ENCODE data around the gene IRS1.

Gene IRS1

GRCh38 chr2:226759768-226760167 lies 39.9 kb downstream of the IRS1 start:
- no peak for DNase-seq
- H3K4me1 ChIP-seq, result no peaks in the 10 kb centered on the region
- no peaks in the 10 kb centered on the region for H3K36me3 ChIP-seq
- H3K4me3 ChIP-seq (ENCODE audit: low read depth, low read length), result no peak overlapping the region
- H3K27me3 ChIP-seq, result no peaks in the 10 kb centered on the region
- no peaks in the 10 kb centered on the region for H3K9me3 ChIP-seq
- no peak for TF ChIP-seq CTCF (IDR thresholded peaks at IDR 0.05; ENCODE audit: low read depth, low read length)

GRCh38 chr2:226758921-226759640 lies 40.5 kb downstream of the IRS1 start:
- DNase-seq, result no peak
- Histone ChIP-seq H3K36me3 (no peaks in the 10 kb centered on the region), H3K4me3 (ENCODE audit: low read depth, low read length) (no peak overlapping the region), H3K9me3 (no peaks in the 10 kb centered on the region), H3K27me3 (no peaks in the 10 kb centered on the region), H3K4me1 (no peaks in the 10 kb centered on the region)
- no peak for TF ChIP-seq CTCF (IDR thresholded peaks at IDR 0.05; ENCODE audit: low read depth, low read length)

GRCh38 chr2:226756131-226756530 lies 43.5 kb downstream of the IRS1 start:
- no peak overlapping the region for H3K4me3 ChIP-seq (ENCODE audit: low read depth, low read length)
- H3K4me1 ChIP-seq, result no peaks in the 10 kb centered on the region
- H3K9me3 ChIP-seq, result no peaks in the 10 kb centered on the region
- no peaks in the 10 kb centered on the region for H3K36me3 ChIP-seq
- no peak for TF ChIP-seq CTCF (IDR thresholded peaks at IDR 0.05; ENCODE audit: low read depth, low read length)
- no peak for DNase-seq
- no peaks in the 10 kb centered on the region for H3K27me3 ChIP-seq

- no peaks in the 10 kb centered on the region for H3K36me3 ChIP-seq
- no peak overlapping the region for H3K4me3 ChIP-seq (ENCODE audit: low read depth, low read length)
- H3K27me3 ChIP-seq, result no peaks in the 10 kb centered on the region
- no peaks in the 10 kb centered on the region for H3K9me3 ChIP-seq
- H3K4me1 ChIP-seq, result no peaks in the 10 kb centered on the region
- DNase-seq, result no peak
- TF ChIP-seq CTCF (IDR thresholded peaks at IDR 0.05; ENCODE audit: low read depth, low read length), result no peak
Measured at GRCh38 chr2:226755631-226756030, 44.0 kb downstream of the IRS1 start.

- H3K4me1 ChIP-seq, result no peaks in the 10 kb centered on the region
- H3K9me3 ChIP-seq, result no peaks in the 10 kb centered on the region
- H3K27me3 ChIP-seq, result no peaks in the 10 kb centered on the region
- no peaks in the 10 kb centered on the region for H3K36me3 ChIP-seq
- TF ChIP-seq CTCF (IDR thresholded peaks at IDR 0.05; ENCODE audit: low read depth, low read length), result no peak
- no peak for DNase-seq
- H3K4me3 ChIP-seq (ENCODE audit: low read depth, low read length), result no peak overlapping the region
Measured at GRCh38 chr2:226754821-226755604, 44.6 kb downstream of the IRS1 start.

GRCh38 chr2:226752887-226753286 lies 46.7 kb downstream of the IRS1 start:
- TF ChIP-seq CTCF (IDR thresholded peaks at IDR 0.05; ENCODE audit: low read depth, low read length), result no peak
- no peaks in the 10 kb centered on the region for H3K36me3 ChIP-seq
- H3K9me3 ChIP-seq, result no peaks in the 10 kb centered on the region
- no peaks in the 10 kb centered on the region for H3K27me3 ChIP-seq
- no peak for DNase-seq
- H3K4me1 ChIP-seq, result no peaks in the 10 kb centered on the region
- H3K4me3 ChIP-seq (ENCODE audit: low read depth, low read length), result no peak overlapping the region

Data from BE2C (cell line).